ENCODE results near the gene PHYHIPL.

DNA sequence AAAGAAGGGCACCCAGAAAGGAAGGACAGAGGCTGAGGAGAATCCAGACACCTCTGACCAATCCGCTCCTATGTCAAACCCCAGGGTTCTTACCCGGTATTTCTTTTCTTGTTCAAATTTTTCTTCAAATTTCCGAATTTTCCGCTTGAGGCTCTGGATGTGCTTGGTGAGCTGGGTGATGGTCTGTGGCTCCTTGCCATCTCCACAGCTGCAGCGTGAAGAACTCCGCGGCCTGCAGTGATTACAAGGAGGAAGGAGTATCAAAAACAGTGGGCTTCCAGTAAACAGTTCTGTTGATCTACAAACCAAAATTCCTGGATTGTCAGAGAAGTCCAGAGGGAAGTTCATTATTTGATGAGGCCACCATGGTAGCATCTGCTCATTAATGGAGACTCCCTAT is 92.0 kb downstream of the PHYHIPL start:
- TF ChIP-seq EP300 (IDR thresholded peaks at IDR 0.05) (no peak), POLR2A (IDR thresholded peaks at IDR 0.05) (no peak)
- TF ChIP-seq, protein P1, sequence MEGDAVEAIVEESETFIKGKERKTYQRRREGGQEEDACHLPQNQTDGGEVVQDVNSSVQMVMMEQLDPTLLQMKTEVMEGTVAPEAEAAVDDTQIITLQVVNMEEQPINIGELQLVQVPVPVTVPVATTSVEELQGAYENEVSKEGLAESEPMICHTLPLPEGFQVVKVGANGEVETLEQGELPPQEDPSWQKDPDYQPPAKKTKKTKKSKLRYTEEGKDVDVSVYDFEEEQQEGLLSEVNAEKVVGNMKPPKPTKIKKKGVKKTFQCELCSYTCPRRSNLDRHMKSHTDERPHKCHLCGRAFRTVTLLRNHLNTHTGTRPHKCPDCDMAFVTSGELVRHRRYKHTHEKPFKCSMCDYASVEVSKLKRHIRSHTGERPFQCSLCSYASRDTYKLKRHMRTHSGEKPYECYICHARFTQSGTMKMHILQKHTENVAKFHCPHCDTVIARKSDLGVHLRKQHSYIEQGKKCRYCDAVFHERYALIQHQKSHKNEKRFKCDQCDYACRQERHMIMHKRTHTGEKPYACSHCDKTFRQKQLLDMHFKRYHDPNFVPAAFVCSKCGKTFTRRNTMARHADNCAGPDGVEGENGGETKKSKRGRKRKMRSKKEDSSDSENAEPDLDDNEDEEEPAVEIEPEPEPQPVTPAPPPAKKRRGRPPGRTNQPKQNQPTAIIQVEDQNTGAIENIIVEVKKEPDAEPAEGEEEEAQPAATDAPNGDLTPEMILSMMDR (IDR thresholded peaks at IDR 0.05), result no peak
